ENCODE measurements around the gene ICAM1.
A peak's percentile ranks its signal among the peaks of the same experiment; 100 is the strongest.

The ICAM1 gene

GRCh38 chr19:10246511-10246910 is 24.4 kb upstream of the ICAM1 start:
- H3K4me3 ChIP-seq (ENCODE audit: low read depth, low read length), result no peak overlapping the region
- TF ChIP-seq CTCF (conservative IDR thresholded peaks at IDR 0.05; ENCODE audit: low read depth, low read length), result no peak
- no peak for DNase-seq (ENCODE audit: low read depth)

- peak within 1 kb of the TSS; percentile 99 for H3K4me3 ChIP-seq (ENCODE audit: low read depth, low read length)
- no peak for TF ChIP-seq CTCF (conservative IDR thresholded peaks at IDR 0.05; ENCODE audit: low read depth, low read length)
- peak; percentile 99 for DNase-seq (ENCODE audit: low read depth)
These were observed 18.9 kb upstream of the ICAM1 start, which contains the start of gene MRPL4 for GRCh38 chr19:10251792-10252694. Gene MRPL4 (plus strand): TSS chr19:10252214. CDS start chr19:10252254, 40 bp downstream.

- TF ChIP-seq CTCF (conservative IDR thresholded peaks at IDR 0.05; ENCODE audit: low read depth, low read length), result no peak
- H3K4me3 ChIP-seq (ENCODE audit: low read depth, low read length), result peak overlapping the region; percentile 99
- no peak for DNase-seq (ENCODE audit: low read depth)
These were observed 18.2 kb upstream of the ICAM1 start for GRCh38 chr19:10252707-10253106.

- no peak for TF ChIP-seq CTCF (conservative IDR thresholded peaks at IDR 0.05; ENCODE audit: low read depth, low read length)
- no peak for DNase-seq (ENCODE audit: low read depth)
- H3K4me3 ChIP-seq (ENCODE audit: low read depth, low read length), result no peak overlapping the region
These were observed 16.7 kb upstream of the ICAM1 start for GRCh38 chr19:10254244-10254643.

- DNase-seq (ENCODE audit: low read depth), result no peak
- TF ChIP-seq CTCF (conservative IDR thresholded peaks at IDR 0.05; ENCODE audit: low read depth, low read length), result no peak
- no peak overlapping the region for H3K4me3 ChIP-seq (ENCODE audit: low read depth, low read length)
These were observed 15.6 kb upstream of the ICAM1 start for GRCh38 chr19:10255358-10255757.

- no peak for TF ChIP-seq CTCF (conservative IDR thresholded peaks at IDR 0.05; ENCODE audit: low read depth, low read length)
- H3K4me3 ChIP-seq (ENCODE audit: low read depth, low read length), result no peak overlapping the region
These were observed 14.4 kb upstream of the ICAM1 start for GRCh38 chr19:10256551-10256950.

More at GRCh38 chr19:10256551-10256950, 14.4 kb upstream of the ICAM1 start:
- DNase-seq (ENCODE audit: low read depth), result no peak
